K562 (cell line): ENCODE data around the gene CYS1. TPM values are rescaled to one million over a fixed set of nuclear protein-coding genes. Genes with fewer than 3 reads are reported as not detected.
A peak's percentile ranks its signal among the peaks of the same experiment; 100 is the strongest.

Experiments
- AFF1 ChIP-seq, 2 experiments: fragments of 450-650 bp; IDR thresholded peaks; 2 replicates each; pipeline ENCODE4 v1.6.1; 2018; ENCODE audit warnings: mild to moderate bottlenecking in 2 of 2, low read depth in 1 of 2; ENCODE audit not compliant: partially characterized antibody in 2 of 2
- ARNT ChIP-seq, 2 experiments: fragments of 450-650 bp; IDR thresholded peaks; 2 replicates each; pipeline ENCODE4 v1.6.1; 2016; ENCODE audit warnings: mild to moderate bottlenecking in 1 of 2
- CTBP1 ChIP-seq: fragments of 450-650 bp; IDR thresholded peaks from 2 replicates; pipeline ENCODE4 v1.6.1; 2016; ENCODE audit warnings: borderline replicate concordance
- MGA ChIP-seq: fragments of 450-650 bp; IDR thresholded peaks from 2 replicates; pipeline ENCODE4 v1.6.1; 2016; ENCODE audit warnings: mild to moderate bottlenecking, moderate library complexity
- MNT ChIP-seq, 2 experiments: fragments of 450-650 bp; conservative IDR thresholded peaks; 2 replicates each; pipeline ENCODE4 v1.6.1; 2017; ENCODE audit warnings: mild to moderate bottlenecking in 2 of 2, moderate library complexity in 2 of 2
- RUNX1 ChIP-seq: sonication (generic); IDR thresholded peaks from 2 replicates; pipeline ENCODE4 v1.6.1; 2016; ENCODE audit warnings: antibody characterized with exemption, low read depth
- SMC3 ChIP-seq: conservative IDR thresholded peaks from 2 replicates; pipeline ENCODE4 v1.6.1; 2011; ENCODE audit warnings: low read depth, low read length, improper control_type of control experiment; ENCODE audit not compliant: insufficient read depth
- polyA plus RNA-seq, 8 experiments: library from polyadenylated mRNA; depleted of rRNA in 4 of 8; stranded (reverse) in 5 of 8; unstranded in 3 of 8; fragments of >200 nt; fragmentation: Nextera tagmentation in 2 of 8; fragmentation: Illumina TruSeq in 1 of 8; extraction: Ambion mirVana in 2 of 8; extraction: Trizol in 1 of 8; gene quantifications; 2 replicates each; pipeline versions ENCODE4 v1.2.1 to v1.2.3, GENCODE V29; 2011 to 2014; ENCODE audit warnings: inconsistent platforms in 1 of 8, missing spikeins in 1 of 8
- total RNA-seq, 7 experiments: library from RNA; depleted of rRNA in 6 of 7; stranded (reverse); fragments of >200 nt in 6 of 7; fragmentation: Illumina TruSeq in 2 of 7; extraction: Trizol in 2 of 7; gene quantifications; 2 replicates each; pipeline versions ENCODE4 v1.2.1 to v1.2.3, GENCODE V29; 2011 to 2021; ENCODE audit warnings: low replicate concordance in 1 of 7

The CYS1 gene
- total and polyA plus RNA-seq, 9 of the 15 experiments (the other 6 are each of a cell fraction or from before 2014, with no cell fraction given), result 0.11 to 0.13 TPM; not detected in 7

GRCh38 chr2:10097352-10098148, 17.3 kb upstream of the CYS1 start (continued):
- TF ChIP-seq MGA (no peak), CTBP1 (peak; percentile 23; the same call in 1 of the 2 replicates), MNT (conservative IDR thresholded peaks at IDR 0.05) (0 out of 4 replicates have a peak, but pooled peaks of 1 of the 2 experiments have one; percentile 20), AFF1 (IDR thresholded peaks at IDR 0.05; ENCODE audit: low read depth in 1 of 2, partially characterized antibody in 2 of 2) (no peak), ARNT (IDR thresholded peaks at IDR 0.05) (no peak), SMC3 (peak; percentile 48), RUNX1 (no peak)
